AG08396 (cell line): Measurements from ENCODE around the gene TENT4A.
A peak's percentile ranks its signal among the peaks of the same experiment; 100 is the strongest.

Experiments used
- DNase-seq: peaks from one replicate; pipeline ENCODE4 v3.0.0; 2012; ENCODE audit warnings: low spot score, mixed read lengths

Gene TENT4A

GRCh38 chr5:6752782-6753181 lies 39.5 kb downstream of the TENT4A start:
- no peak for DNase-seq

DNA sequence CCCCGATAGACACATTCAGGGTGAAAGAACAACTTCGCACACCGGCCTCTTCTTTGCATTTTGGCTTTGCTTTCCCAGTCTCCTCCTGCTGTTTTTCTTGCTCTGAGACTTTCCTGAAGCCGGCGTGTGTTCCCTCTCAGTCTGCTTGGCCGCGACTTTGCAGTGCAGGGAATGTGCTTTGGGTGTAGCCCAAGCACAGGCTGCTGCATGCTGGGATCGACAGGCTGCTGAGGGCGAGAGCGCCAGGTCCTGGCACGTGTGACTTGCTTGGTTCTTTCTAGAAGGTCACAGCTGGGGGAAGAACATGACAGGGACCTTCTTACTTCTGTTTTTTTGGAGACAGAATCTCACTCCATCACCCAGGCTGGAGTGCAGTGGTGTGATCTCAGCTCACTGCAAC lies 40.6 kb downstream of the TENT4A start:
- no peak for DNase-seq

GRCh38 chr5:6754766-6755165 lies 41.5 kb downstream of the TENT4A start:
- DNase-seq = no peak

- DNase-seq = no peak
These were observed 42.3 kb downstream of the TENT4A start for GRCh38 chr5:6755519-6755918.

DNA sequence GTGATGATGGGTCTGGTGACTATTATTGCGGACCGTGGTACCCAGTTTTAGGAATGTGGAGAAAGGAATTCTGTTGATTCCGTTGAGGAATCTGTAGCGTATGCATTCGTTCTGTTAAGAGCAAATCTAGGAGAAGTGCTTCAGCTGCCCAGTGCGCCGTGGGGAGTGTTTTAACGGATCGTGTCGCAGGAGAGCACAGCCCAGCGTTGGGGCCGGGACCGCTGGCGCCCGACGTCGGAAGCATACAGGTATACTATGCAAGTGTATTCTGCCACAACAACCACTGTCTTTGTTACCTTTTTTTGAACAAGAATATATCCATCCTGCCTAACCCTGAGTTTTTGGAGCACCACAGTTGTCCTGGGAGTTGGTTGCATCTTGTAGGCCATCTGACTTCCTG lies 42.7 kb downstream of the TENT4A start:
- DNase-seq = no peak

DNA sequence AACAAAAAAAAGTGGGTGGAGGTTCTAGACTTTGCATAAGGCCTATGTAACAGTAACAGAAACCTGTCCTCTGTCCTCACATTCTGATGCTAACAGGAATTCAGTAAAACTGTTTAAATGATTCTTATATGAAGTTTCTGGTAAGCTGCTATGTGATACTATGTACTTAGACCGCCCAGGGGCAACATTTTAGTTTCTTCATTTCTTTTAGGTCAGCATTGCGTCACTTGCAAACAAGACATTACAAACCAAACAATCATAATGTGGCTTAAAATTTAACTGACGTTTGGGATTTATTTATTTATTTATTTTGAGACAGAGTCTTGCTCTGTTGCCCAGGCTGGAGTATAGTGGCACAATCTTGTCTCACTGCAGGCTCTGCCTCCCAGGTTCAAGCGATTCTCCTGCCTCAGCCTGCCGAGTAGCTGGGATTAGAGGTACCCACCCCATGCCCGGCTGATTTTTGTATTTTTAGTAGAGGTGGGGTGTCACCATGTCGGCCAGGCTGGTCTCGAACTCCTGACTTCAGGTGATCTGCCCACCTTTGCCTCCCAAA lies 44.3 kb downstream of the TENT4A start:
- no peak for DNase-seq

DNA sequence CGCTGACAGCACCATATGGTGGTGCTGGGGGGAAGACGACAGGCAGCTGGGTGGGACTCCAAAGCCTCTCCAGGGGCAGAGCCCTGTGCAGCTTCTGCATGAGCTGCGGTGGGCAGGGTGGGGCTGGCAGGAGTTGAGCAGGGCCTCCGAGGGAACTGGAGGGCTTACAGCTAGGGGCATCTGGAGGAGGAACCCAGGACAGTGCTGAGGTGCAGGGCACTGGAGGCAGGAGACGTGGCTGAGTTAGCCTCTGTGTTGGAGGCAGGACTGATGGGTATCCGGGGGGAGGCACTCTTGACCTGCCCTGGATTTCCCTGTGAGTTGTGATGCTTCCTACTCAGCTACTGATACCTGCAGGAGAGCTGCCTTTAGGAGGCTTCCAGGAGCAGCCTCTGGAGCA lies 45.0 kb downstream of the TENT4A start:
- DNase-seq = no peak

DNA sequence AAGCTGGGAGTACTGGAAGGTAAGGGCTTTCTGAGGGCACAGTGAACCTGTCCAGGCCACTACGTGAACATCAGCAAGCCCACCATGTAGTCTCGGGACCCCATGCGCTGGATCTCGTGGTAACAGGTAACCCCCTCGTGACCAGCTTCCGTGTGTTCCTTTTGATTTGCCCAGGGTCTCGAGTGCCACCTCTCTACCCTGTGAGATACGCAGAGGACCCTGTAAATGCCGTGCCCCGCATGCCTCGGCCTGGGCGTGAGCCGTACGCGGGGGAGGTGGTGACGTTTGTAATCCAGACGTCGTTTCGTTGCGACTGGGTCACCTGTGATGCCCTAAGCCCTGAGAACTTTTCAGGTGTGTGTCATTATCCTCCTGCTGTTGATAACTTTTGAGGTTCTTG lies 45.5 kb downstream of the TENT4A start:
- no peak for DNase-seq

- DNase-seq = no peak
These were observed 46.2 kb downstream of the TENT4A start for GRCh38 chr5:6759401-6759800.

DNA sequence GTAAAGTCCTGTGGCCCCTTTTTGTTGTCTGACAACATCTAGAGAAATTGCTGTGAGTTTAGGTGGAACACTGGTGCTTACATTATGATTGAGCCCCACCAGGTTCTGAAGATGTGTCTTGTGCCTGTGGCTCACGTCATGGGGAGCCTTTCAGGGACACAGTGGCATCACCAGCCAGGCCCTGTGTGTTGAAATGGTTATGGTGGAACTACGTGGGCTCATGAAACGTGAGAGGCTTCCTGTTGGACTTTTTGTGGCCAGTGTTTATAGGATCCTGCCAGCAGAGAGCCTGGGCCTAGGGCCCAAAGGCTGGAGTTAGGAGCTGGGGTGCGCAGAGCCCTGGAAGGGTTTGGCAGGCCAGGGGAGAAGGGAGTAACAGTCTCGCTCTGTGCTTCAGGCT lies 46.8 kb downstream of the TENT4A start:
- DNase-seq = no peak

GRCh38 chr5:6760686-6761085 lies 47.5 kb downstream of the TENT4A start:
- DNase-seq = no peak

DNA sequence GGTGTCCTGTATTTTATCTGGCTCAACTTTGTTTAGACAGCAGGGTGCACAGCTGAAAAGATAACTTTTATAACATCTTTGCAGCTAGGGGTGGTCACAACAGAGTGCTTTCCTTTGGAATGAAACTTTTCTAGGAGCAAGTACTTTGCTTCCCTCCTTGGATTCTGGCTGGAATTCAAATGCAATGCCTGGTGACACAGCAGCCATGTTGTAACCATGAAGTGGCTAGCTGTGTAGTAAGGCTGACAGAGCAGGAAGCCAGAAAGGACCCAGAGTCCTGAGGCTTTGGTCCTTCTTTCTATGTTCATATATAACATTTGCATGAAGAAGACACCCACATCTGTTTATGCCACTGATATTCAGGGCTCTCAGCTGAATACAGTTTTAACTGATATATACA lies 48.1 kb downstream of the TENT4A start:
- no peak for DNase-seq

DNA sequence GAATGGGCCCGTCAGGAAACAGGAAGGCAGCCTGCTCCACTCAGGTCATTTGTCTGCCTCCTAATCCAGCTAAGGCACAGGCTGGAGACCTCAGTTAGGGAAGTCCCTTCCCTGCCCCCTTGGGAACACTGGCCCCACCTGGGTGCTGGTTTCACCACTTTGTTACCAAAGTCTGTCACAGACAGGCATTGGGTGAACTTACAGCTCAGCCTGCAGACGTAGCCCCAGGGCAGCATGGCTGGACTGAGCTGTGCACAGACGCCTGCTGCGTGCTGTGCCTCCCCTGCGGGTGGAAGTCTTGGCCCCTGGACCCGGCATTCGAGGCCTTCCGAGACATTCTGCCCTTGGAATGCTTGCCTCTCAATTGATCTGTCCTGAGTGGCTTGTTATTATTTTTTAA lies 48.9 kb downstream of the TENT4A start:
- no peak for DNase-seq

DNA sequence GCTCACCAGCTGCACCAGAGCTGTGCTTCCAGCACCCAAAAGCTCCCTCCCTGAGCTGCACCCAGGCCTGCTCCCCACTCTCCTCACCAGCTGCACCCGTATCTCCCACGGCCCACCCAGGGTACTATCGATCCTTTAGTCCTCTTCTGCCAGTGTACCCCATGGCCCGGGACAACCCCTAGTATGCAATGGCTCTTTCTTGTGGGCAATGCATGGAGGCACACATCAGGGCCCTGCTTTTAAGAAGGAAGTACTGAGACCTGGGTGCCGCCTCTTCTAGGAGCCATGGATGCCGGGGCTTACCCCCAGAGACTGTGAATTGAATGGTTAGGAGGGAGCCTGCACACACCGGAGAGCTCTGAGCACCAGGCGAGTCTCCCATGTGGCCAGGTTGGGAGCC lies 49.5 kb downstream of the TENT4A start:
- DNase-seq = no peak

DNA sequence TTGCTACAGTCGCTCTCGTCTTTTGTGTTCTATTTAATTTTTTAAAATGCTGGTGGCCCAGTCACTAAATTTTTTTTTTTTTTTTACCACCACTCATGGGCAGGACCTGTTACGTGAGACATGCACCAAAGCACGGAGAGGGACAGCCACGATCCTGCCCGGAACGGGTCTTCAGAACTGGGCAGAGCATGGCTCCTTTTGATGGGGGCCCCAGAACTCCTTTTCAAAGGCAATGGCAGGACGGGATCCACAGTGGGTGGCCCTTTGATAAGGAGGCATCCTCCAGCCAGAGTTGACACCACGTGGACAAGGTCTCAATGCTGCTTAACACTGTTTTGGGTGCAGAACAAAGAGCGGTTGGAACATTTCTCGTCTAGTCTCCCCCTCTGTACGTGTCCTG lies 50.0 kb downstream of the TENT4A start:
- DNase-seq = no peak

DNA sequence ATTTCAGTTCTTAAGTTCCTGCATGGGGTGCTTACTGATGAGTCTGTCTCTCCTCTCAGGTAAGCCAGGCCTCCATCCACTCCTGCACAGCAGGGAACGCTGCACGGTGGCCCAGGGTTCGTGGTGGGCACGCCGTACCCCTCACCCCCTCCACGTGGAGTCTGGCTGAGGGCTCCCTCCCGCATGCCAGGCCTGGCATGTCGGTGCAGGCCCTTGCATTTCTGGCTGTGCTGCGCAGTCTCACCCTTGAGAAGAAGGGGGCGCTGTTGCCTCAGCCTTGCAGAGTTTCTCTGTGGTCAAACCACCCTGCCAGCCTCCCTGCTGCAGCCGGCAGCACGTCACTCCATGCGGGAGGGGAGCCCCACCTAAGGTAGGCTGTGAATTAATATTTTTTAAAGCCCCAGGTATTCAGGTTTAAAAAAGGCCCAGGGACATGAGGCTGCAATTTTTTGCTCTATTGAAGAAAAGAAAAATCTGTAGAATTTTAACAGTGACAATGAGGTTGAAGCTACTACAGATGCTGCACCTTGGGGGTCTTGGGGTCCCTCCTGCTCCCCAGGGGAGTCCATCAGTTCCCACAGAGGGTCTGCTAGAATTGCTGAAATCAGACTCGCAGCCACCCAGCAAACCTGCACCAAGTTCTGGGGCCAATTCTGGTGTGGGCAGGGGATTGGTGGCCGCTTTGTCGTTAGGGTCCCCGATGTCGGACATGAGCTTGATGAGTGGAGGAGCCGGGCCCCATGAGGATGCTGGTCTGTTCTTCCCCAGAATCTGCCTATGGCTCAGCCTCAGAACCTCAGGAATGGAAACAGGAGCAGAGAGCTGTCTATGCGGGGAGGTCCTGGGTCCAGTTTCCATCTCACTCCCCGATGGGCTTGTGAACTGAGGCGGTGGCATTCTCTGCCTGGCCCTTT lies 52.6 kb downstream of the TENT4A start:
- peak; percentile 89 for DNase-seq

DNA sequence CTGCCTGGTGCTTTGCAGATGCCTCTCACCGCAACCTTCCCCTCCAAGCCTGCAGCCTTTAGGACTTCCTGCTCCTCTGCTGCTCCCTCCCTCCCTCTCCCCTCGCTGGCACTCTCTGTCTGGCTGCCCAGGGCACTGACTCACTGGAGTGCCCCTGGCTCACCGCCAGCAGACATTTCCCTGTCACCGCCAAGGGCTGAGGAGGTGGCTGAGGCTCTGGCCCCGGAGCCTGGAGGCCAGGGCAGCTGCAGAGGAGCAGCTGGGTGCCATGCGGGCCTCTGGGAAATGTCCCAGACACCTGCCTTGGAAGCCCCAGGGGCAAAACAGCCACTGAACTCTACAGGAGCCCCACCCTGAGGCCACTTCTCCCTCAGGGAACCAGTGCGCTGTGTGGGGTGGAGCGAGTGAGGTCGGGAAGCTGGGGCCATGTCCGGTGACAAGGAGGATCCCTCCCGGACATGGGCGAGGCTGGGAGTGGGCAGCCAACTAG lies 53.4 kb downstream of the TENT4A start:
- peak; percentile 79 for DNase-seq

- no peak for DNase-seq
These were observed 54.3 kb downstream of the TENT4A start for GRCh38 chr5:6767481-6768063.

- no peak for DNase-seq
These were observed 55.5 kb downstream of the TENT4A start for GRCh38 chr5:6768590-6769230.

DNA sequence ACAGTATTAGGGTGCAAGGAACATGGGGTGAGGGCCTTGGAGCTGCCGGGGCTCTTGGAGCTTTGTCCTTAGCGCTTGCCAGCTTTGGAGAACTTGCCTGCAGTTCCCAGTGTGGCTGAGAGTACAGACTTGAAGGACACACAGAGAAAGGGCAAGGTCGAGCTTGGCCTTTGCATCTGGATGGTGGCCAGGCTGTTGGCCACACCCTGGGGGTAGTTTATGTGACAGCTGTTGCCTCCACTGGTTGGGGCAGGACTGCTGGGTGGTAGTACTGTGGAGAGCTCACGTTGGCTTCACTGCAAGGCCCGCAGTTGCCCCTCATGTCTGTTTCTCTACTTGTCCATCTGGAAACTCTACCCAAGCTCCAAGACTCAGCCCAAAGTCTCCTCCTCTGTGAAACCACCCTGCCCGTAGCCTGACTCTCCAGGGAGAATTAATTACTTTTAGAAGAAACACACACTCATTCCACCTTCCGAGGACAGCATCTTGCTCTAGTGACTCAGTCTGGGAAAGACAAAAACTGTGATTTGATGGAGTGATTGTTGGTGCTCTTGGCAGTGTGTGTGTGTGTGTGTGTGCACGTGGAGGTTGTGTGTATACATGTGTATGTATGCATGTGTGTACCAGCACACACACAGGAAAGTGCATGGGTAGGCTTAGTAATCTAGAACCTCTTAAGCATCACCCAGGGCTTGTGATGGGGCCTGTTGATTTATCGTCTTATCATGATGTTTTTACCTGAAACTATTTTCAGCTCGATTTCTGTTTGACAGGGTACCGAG lies 57.8 kb downstream of the TENT4A start:
- DNase-seq = no peak

DNA sequence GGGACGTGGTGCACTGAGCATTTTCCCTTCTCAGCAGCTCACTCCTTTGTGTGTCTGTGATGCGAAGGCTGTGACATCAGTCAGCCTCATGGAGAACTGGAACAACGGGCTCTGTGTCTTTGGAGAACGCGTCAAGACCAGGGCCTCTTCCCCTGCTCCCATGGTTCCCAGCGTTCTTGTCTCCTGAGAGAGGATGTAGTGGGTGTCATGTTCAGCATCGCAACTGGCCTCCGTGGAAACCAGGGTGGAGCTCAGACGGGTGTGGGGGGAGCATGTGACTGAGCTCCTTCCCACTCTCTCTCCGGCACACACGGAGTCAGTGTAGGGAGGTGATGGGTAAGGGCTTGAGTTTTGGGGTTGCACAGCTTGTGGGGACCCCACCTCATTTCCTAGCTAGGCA lies 59.7 kb downstream of the TENT4A start:
- no peak for DNase-seq
